Keratinocyte (primary cell): ENCODE measurements around the gene DCUN1D2. TPM values are rescaled to one million over a fixed set of nuclear protein-coding genes. Genes with fewer than 3 reads are reported as not detected.

Experiments
- DNase-seq: peaks from one replicate; pipeline ENCODE4 v3.0.0-alpha.2; 2011; ENCODE audit warnings: low read depth, missing footprints, low spot score
- FAIRE-seq: peaks from 2 replicates; lab custom pipeline; 2011; peaks lifted over from hg19 to GRCh38; lab: Jason Lieb, UNC
- H2AFZ ChIP-seq: 2 replicates; pipeline ENCODE4 v1.6.0; 2012; ENCODE audit warnings: low read length, control low read depth, inconsistent platforms; ENCODE audit not compliant: control insufficient read depth
- H3K27ac ChIP-seq: 2 replicates; pipeline ENCODE4 v1.5.1; 2011; ENCODE audit warnings: low read length; ENCODE audit not compliant: control insufficient read depth, insufficient read depth
- H3K27me3 ChIP-seq: 3 replicates; pipeline ENCODE4 v1.6.0; 2011; ENCODE audit warnings: low read length; ENCODE audit not compliant: control insufficient read depth, insufficient read depth; ENCODE audit errors: extremely low read depth
- H3K36me3 ChIP-seq, 2 experiments: 2 replicates in 1 of 2; 3 replicates in 1 of 2; pipeline ENCODE4 v1.5.1; 2011; ENCODE audit warnings: low read length in 2 of 2, mild to moderate bottlenecking in 1 of 2; ENCODE audit not compliant: control insufficient read depth in 2 of 2, insufficient read depth in 2 of 2; ENCODE audit errors: extremely low read depth in 1 of 2
- H3K4me1 ChIP-seq: 3 replicates; pipeline ENCODE4 v1.5.1; 2011; ENCODE audit warnings: low read length; ENCODE audit not compliant: control insufficient read depth, insufficient read depth; ENCODE audit errors: extremely low read depth
- H3K4me2 ChIP-seq: 3 replicates; pipeline ENCODE4 v1.6.0; 2011; ENCODE audit warnings: low read depth, low read length; ENCODE audit not compliant: control insufficient read depth, insufficient read depth; ENCODE audit errors: extremely low read depth
- H3K4me3 ChIP-seq, 3 experiments: fragments of 200-600 bp in 1 of 3; sonication (generic) in 1 of 3; 2 replicates in 2 of 3; 3 replicates in 1 of 3; pipeline ENCODE4 v1.5.1; 2011 to 2016; ENCODE audit warnings: low read length in 3 of 3, mild to moderate bottlenecking in 3 of 3, control low read depth in 2 of 3, inconsistent platforms in 1 of 3, low read depth in 1 of 3, mixed read lengths in 1 of 3, mixed run types in 1 of 3, moderate library complexity in 1 of 3; ENCODE audit not compliant: control insufficient read depth in 2 of 3, insufficient read depth in 2 of 3; ENCODE audit errors: extremely low read depth in 1 of 3
- H3K79me2 ChIP-seq: 2 replicates; pipeline ENCODE4 v1.6.0; 2012; ENCODE audit warnings: low read length; ENCODE audit not compliant: control insufficient read depth, insufficient read depth
- H3K9ac ChIP-seq: 3 replicates; pipeline ENCODE4 v1.6.0; 2011; ENCODE audit warnings: low read length; ENCODE audit not compliant: control insufficient read depth, insufficient read depth; ENCODE audit errors: extremely low read depth
- H3K9me1 ChIP-seq: 3 replicates; pipeline ENCODE4 v1.6.0; 2011; ENCODE audit warnings: low read length; ENCODE audit not compliant: control insufficient read depth, insufficient read depth; ENCODE audit errors: extremely low read depth
- H3K9me3 ChIP-seq: 2 replicates; pipeline ENCODE4 v1.5.1; 2012; ENCODE audit warnings: low read depth, low read length; ENCODE audit not compliant: control insufficient read depth
- H4K20me1 ChIP-seq: 3 replicates; pipeline ENCODE4 v1.6.0; 2011; ENCODE audit warnings: low read length; ENCODE audit not compliant: control insufficient read depth, insufficient read depth; ENCODE audit errors: extremely low read depth
- EZH2 ChIP-seq: IDR thresholded peaks from one replicate; pipeline ENCODE4 v1.6.1; 2012; ENCODE audit warnings: inconsistent platforms, mild to moderate bottlenecking, low read length, moderate library complexity
- dilution Hi-C: fragments of 300-500 bp; cut with MboI; formaldehyde crosslinking; loops from one replicate; pipeline ENCODE4 v1.7.0; 2020; ENCODE audit warnings: low sequenced_read_pairs; ENCODE audit not compliant: extremely low pct_ligation_motif_present
- polyA plus RNA-seq, 5 experiments: library from polyadenylated mRNA; depleted of rRNA in 3 of 5; stranded (reverse) in 3 of 5; stranded (forward) in 1 of 5; unstranded in 1 of 5; fragments of >200 nt; gene quantifications; 1 replicate in 1 of 5; 2 replicates in 3 of 5; 3 replicates in 1 of 5; pipeline versions ENCODE4 v1.2.1 to v1.2.3, GENCODE V29; 2011 to 2012; ENCODE audit warnings: missing spikeins in 2 of 5, low read depth in 1 of 5, low replicate concordance in 1 of 5
- small RNA-seq, 3 experiments: library from RNA; depleted of rRNA; stranded (forward); fragments of <200 nt; gene quantifications; one replicate each; pipeline ENCODE3, GENCODE V24; 2012; ENCODE audit warnings: low read depth in 3 of 3, low replicate concordance in 1 of 3; ENCODE audit not compliant: insufficient read length in 3 of 3
- TF ChIP-seq, protein P1 (sequence below), 3 experiments: IDR thresholded peaks in 1 of 3; conservative IDR thresholded peaks in 1 of 3; optimal IDR thresholded peaks in 1 of 3; 2 replicates in 2 of 3; 3 replicates in 1 of 3; pipeline versions ENCODE3 to v1.5.1; 2011; ENCODE audit warnings: low read length in 3 of 3, mild to moderate bottlenecking in 3 of 3, moderate library complexity in 2 of 3, control low read depth in 1 of 3, inconsistent platforms in 1 of 3; ENCODE audit not compliant: insufficient read depth in 2 of 3; ENCODE audit errors: extremely low read depth in 1 of 3

Gene DCUN1D2
- polyA plus RNA-seq, 1 donor (not counting 4 experiments of a cell fraction or from before 2014, with no cell fraction given) = 9.1 TPM

DNA sequence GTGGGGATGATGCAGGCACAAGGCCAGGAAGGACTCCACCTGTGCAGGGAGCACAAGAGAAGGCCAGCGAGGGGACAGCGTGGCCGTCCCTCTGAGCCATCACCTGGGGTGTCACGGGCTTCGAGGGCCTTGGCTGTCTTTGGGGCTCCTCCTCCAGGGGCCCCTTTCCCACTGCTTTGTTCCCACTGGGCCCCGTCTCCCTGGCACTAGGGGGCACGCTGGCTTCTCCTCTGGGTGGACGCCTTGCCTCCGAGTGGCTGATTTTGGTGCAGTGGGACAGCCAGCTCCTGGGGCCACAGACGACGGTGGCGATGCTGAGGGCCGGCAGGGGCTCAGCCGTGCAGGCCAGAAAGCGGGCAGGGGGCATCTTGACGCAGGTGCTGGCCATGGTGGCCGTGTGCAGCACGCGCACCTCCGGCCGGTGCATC is 83.4 kb downstream of the DCUN1D2 start:
- Histone ChIP-seq H3K79me2 (no peaks in the 10 kb centered on the region), H3K27ac (no peak overlapping the region), H3K4me3 (no peak overlapping the region), H3K9me1 (no peaks in the 10 kb centered on the region), H3K4me1 (no peaks in the 10 kb centered on the region), H3K27me3 (peaks cover 42% of the 10 kb centered on the region), H4K20me1 (no peaks in the 10 kb centered on the region), H3K36me3 (no peaks in the 10 kb centered on the region), H3K9ac (no peak overlapping the region), H2AFZ (no peak overlapping the region), H3K9me3 (no peaks in the 10 kb centered on the region), H3K4me2 (no peak overlapping the region)
- TF ChIP-seq, protein P1, sequence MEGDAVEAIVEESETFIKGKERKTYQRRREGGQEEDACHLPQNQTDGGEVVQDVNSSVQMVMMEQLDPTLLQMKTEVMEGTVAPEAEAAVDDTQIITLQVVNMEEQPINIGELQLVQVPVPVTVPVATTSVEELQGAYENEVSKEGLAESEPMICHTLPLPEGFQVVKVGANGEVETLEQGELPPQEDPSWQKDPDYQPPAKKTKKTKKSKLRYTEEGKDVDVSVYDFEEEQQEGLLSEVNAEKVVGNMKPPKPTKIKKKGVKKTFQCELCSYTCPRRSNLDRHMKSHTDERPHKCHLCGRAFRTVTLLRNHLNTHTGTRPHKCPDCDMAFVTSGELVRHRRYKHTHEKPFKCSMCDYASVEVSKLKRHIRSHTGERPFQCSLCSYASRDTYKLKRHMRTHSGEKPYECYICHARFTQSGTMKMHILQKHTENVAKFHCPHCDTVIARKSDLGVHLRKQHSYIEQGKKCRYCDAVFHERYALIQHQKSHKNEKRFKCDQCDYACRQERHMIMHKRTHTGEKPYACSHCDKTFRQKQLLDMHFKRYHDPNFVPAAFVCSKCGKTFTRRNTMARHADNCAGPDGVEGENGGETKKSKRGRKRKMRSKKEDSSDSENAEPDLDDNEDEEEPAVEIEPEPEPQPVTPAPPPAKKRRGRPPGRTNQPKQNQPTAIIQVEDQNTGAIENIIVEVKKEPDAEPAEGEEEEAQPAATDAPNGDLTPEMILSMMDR (optimal IDR thresholded peaks at IDR 0.05 in 1 of 3, IDR thresholded peaks at IDR 0.05 in 1 of 3, conservative IDR thresholded peaks at IDR 0.05 in 1 of 3; ENCODE audit: extremely low read depth in 1 of 3, insufficient read depth in 2 of 3, low read length in 3 of 3) = no peak
- no peak for TF ChIP-seq EZH2
- no peak for DNase-seq
- dilution Hi-C loops = no loop called here
- no peak for FAIRE-seq

DNA sequence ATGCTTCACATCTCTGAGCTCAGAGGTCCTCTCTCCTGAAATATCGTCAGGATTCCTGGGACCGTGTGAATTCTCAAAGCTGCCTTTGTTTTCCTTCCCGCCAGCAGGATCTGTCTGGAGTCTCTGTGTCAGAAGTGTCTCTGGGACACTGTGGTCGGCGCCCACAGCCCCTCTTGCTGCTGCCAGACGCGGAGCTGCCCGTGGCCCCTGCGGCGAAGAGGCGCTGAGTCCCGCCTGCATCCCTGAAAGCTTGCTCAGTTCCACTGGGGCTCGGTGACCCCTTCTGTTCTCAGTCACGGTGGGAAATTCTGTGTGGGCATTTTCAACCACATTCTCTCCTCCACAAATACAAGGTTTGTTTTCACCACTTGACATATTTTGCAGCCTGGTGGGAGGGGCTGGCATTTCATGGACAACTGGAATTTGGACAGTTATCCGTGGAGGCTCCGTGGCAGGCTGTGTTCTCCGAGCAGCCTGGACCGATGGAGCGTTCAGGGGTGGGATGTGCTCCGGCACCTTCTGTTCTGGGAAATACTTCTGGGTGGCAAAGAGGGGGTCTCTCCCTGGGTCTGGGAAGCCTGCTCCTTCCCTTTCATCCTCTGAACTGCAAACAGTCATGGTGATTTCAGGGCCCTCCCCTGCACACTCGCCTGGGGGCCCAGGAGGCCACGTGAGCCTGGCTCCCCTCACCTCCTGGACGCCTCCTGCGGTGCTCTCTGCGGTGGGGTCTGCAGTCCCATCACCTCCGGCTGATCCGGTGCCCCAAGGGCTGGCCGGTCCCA is 84.0 kb downstream of the DCUN1D2 start:
- H3K9me1 ChIP-seq = no peaks in the 10 kb centered on the region
- H3K9me3 ChIP-seq = no peaks in the 10 kb centered on the region

More for the DNA sequence above, 84.0 kb downstream of the DCUN1D2 start:
- H4K20me1 ChIP-seq = no peaks in the 10 kb centered on the region
- DNase-seq (no peak), FAIRE-seq (no peak)
- H2AFZ ChIP-seq = no peak overlapping the region
- peaks cover 46% of the 10 kb centered on the region for H3K27me3 ChIP-seq
- H3K4me2 ChIP-seq = no peak overlapping the region
- dilution Hi-C loops = no loop called here
- no peak overlapping the region for H3K27ac ChIP-seq
- H3K4me3 ChIP-seq = no peak overlapping the region
- no peaks in the 10 kb centered on the region for H3K79me2 ChIP-seq
- no peak for TF ChIP-seq EZH2
- TF ChIP-seq, protein P1 (optimal IDR thresholded peaks at IDR 0.05 in 1 of 3, IDR thresholded peaks at IDR 0.05 in 1 of 3, conservative IDR thresholded peaks at IDR 0.05 in 1 of 3; ENCODE audit: extremely low read depth in 1 of 3, insufficient read depth in 2 of 3, low read length in 3 of 3) = no peak
- H3K9ac ChIP-seq = no peak overlapping the region
- no peaks in the 10 kb centered on the region for H3K4me1 ChIP-seq
- H3K36me3 ChIP-seq = no peaks in the 10 kb centered on the region

Small RNA genes within 50 kb of the gene (small RNA-seq; reads per million reads assigned to genes)
- gene RNU1-16P = 0 to 0.33 (median 0) reads per million in 3 experiments

Other genes starting within 250 kb of the DCUN1D2 start
- 202 to 251 TPM (median 232 TPM) in 3 replicates for gene LAMP1, start 193.5 kb downstream of the DCUN1D2 start, polyA plus RNA-seq
- 2.8 to 5.2 TPM (median 2.8 TPM) in 3 replicates for gene GRTP1, start 126.6 kb downstream of the DCUN1D2 start, polyA plus RNA-seq
- 1.2 to 2.2 TPM (median 2.0 TPM) in 3 replicates for gene ADPRHL1, start 37.2 kb downstream of the DCUN1D2 start, polyA plus RNA-seq
- 50.1 to 135 TPM (median 105 TPM) in 3 replicates for gene TFDP1, start 94.0 kb upstream of the DCUN1D2 start, polyA plus RNA-seq
- not detected in 3 replicates for gene ATP4B, start 167.5 kb upstream of the DCUN1D2 start, polyA plus RNA-seq
- gene GRK1, start 176.5 kb upstream of the DCUN1D2 start, polyA plus RNA-seq = not detected in 3 replicates